HG03025 (cell line): ENCODE results near the gene CHD9NB.

ENCODE experiments used
- ATAC-seq: cut with Tn5 transposase; IDR thresholded peaks from one replicate; pipeline ENCODE4 v1.9.1; 2021; ENCODE audit warnings: mild to moderate bottlenecking, moderate library complexity; ENCODE audit not compliant: unreplicated experiment, low FRiP score

CHD9NB gene

GRCh38 chr16:53036066-53036465 lies 16.6 kb downstream of the CHD9NB start:
- ATAC-seq: no peak

GRCh38 chr16:53035176-53035942 lies 17.3 kb downstream of the CHD9NB start:
- ATAC-seq: no peak

- no peak for ATAC-seq
Measured at GRCh38 chr16:53034306-53034705, 18.4 kb downstream of the CHD9NB start.

GRCh38 chr16:53031323-53031942 lies 21.3 kb downstream of the CHD9NB start:
- no peak for ATAC-seq

GRCh38 chr16:53029971-53030370 lies 22.7 kb downstream of the CHD9NB start:
- ATAC-seq: no peak

- no peak for ATAC-seq
Measured at GRCh38 chr16:53024045-53024444, 28.7 kb downstream of the CHD9NB start.

GRCh38 chr16:53022374-53022773 lies 30.3 kb downstream of the CHD9NB start:
- ATAC-seq: no peak

GRCh38 chr16:53018834-53019416 lies 33.8 kb downstream of the CHD9NB start:
- no peak for ATAC-seq

- ATAC-seq: no peak
Measured at GRCh38 chr16:53014287-53014686, 38.4 kb downstream of the CHD9NB start.

GRCh38 chr16:53007095-53007494 lies 45.6 kb downstream of the CHD9NB start:
- ATAC-seq: no peak

- no peak for ATAC-seq
Measured at GRCh38 chr16:52997922-52998321, 54.8 kb downstream of the CHD9NB start.

- ATAC-seq: no peak
Measured at GRCh38 chr16:52994942-52995341, 57.8 kb downstream of the CHD9NB start.

GRCh38 chr16:52993179-52993578 lies 59.5 kb downstream of the CHD9NB start:
- no peak for ATAC-seq

GRCh38 chr16:52991572-52991971 lies 61.1 kb downstream of the CHD9NB start:
- no peak for ATAC-seq
